Kidney (tissue), 14 donors: ENCODE measurements around the gene NPR2. TPM values are rescaled to one million over a fixed set of nuclear protein-coding genes. Genes with fewer than 3 reads are reported as not detected.

Source experiments
- DNase-seq, 5 donors: peaks; one replicate each; pipeline ENCODE4 v3.0.0-alpha.2; 2013 to 2020
- FAIRE-seq: peaks from 2 replicates; lab custom pipeline; 2012; peaks lifted over from hg19 to GRCh38; lab: Jason Lieb, UNC
- H3K27ac ChIP-seq, 2 donors: one replicate each; pipeline ENCODE4 v1.7.0; 2013; ENCODE audit warnings: low read depth in 2 of 2, low read length in 2 of 2, inconsistent platforms in 1 of 2
- H3K27me3 ChIP-seq: one replicate; pipeline ENCODE4 v1.7.1; 2013; ENCODE audit warnings: low read length, inconsistent platforms; ENCODE audit not compliant: control insufficient read depth, insufficient read depth
- H3K36me3 ChIP-seq, 3 donors: one replicate each; pipeline versions ENCODE4 v1.7.0 to v1.7.1; 2013; ENCODE audit warnings: low read length in 3 of 3, control low read depth in 1 of 3, inconsistent platforms in 1 of 3; ENCODE audit not compliant: insufficient read depth in 3 of 3, control insufficient read depth in 2 of 3
- H3K4me1 ChIP-seq, 3 donors: one replicate each; pipeline versions ENCODE4 v1.7.0 to v1.7.1; 2013; ENCODE audit warnings: low read length in 3 of 3, inconsistent platforms in 1 of 3, low read depth in 1 of 3; ENCODE audit not compliant: control insufficient read depth in 2 of 3, insufficient read depth in 2 of 3
- H3K4me3 ChIP-seq, 3 donors: one replicate each; pipeline versions ENCODE4 v1.7.0 to v1.8.1; 2013; ENCODE audit warnings: low read length in 3 of 3, control low read depth in 1 of 3, inconsistent platforms in 1 of 3
- H3K9ac ChIP-seq, 3 donors: one replicate each; pipeline versions ENCODE4 v1.7.0 to v1.7.1; 2013; ENCODE audit warnings: low read length in 3 of 3, control low read depth in 1 of 3, inconsistent platforms in 1 of 3
- H3K9me3 ChIP-seq, 3 donors: one replicate each; pipeline versions ENCODE4 v1.7.0 to v1.7.1; 2013; ENCODE audit warnings: low read length in 3 of 3, control low read depth in 1 of 3, inconsistent platforms in 1 of 3; ENCODE audit not compliant: control insufficient read depth in 2 of 3, insufficient read depth in 1 of 3
- intact Hi-C: fragments of 100-400 bp; cut with DNase I; formaldehyde crosslinking; loops from one replicate; pipeline ENCODE4 v1.11.1; 2022
- polyA plus RNA-seq: library from polyadenylated mRNA; stranded (reverse); fragments of 350-450 nt; fragmentation: Illumina TruSeq; extraction: RNeasy Lipid Tissue Mini Kit (QIAGEN cat#74804); gene quantifications from one replicate; pipeline ENCODE4 v1.2.3, GENCODE V29; 2014; ENCODE audit warnings: low read depth, low replicate concordance; ENCODE audit not compliant: insufficient read depth
- total RNA-seq: library from RNA; stranded (reverse); fragmentation: NEBNext Ultra II Directional; extraction: Animal tissue kit (Norgen Biotek cat#: 25700); gene quantifications from one replicate; pipeline ENCODE4 v1.2.1, GENCODE V29; 2021
- TF ChIP-seq, protein P1 (sequence below): IDR thresholded peaks from 3 replicates; pipeline ENCODE4 v1.5.1; 2012; ENCODE audit warnings: mild to moderate bottlenecking, moderate library complexity, borderline replicate concordance; ENCODE audit not compliant: insufficient read depth; ENCODE audit errors: extremely low read depth
- donor health status: control.
- donor health status: control.
- donor health status: control.
- donor health status: control.
- donor health status: control.
- donor health status: DM: yes; HTN: yes; CAD: no.
- donor health status: Normal renal cell carcinoma (clear cell type).

The NPR2 gene
- total and polyA plus RNA-seq, 2 donors from 2014 or later: 11.4 to 17.0 TPM

DNA sequence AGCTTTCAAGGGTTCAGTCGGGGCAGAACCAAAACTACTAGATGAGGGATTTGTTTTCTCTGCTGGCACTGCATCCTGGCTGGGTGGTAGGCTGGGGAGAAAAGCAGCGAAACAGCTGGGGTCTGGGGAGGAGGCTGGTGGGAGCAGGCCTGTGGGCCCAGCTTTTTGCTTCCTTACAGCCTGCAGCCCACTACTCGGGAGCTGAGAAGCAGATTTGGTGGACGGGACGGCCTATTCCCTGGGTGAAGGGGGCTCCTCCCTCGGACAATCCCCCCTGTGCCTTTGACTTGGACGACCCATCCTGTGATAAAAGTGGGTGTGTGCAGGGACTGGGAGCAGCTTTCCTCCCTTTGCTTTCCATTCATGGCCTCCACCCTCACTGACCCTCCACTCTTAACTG lies 9.1 kb downstream of the NPR2 start:
- Histone ChIP-seq H3K27ac (no peak overlapping the region), H3K4me1 (no peaks in the 10 kb centered on the region), H3K36me3 (peaks cover 0 to 11% (median 2%) of the 10 kb centered on the region in 3 donors), H3K4me3 (no peak overlapping the region), H3K9ac (no peak overlapping the region), H3K9me3 (no peaks in the 10 kb centered on the region), H3K27me3 (no peaks in the 10 kb centered on the region)
- FAIRE-seq (no peak), DNase-seq (no peak)
- TF ChIP-seq, protein P1, sequence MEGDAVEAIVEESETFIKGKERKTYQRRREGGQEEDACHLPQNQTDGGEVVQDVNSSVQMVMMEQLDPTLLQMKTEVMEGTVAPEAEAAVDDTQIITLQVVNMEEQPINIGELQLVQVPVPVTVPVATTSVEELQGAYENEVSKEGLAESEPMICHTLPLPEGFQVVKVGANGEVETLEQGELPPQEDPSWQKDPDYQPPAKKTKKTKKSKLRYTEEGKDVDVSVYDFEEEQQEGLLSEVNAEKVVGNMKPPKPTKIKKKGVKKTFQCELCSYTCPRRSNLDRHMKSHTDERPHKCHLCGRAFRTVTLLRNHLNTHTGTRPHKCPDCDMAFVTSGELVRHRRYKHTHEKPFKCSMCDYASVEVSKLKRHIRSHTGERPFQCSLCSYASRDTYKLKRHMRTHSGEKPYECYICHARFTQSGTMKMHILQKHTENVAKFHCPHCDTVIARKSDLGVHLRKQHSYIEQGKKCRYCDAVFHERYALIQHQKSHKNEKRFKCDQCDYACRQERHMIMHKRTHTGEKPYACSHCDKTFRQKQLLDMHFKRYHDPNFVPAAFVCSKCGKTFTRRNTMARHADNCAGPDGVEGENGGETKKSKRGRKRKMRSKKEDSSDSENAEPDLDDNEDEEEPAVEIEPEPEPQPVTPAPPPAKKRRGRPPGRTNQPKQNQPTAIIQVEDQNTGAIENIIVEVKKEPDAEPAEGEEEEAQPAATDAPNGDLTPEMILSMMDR: no peak
- intact Hi-C loops: no loop called here

DNA sequence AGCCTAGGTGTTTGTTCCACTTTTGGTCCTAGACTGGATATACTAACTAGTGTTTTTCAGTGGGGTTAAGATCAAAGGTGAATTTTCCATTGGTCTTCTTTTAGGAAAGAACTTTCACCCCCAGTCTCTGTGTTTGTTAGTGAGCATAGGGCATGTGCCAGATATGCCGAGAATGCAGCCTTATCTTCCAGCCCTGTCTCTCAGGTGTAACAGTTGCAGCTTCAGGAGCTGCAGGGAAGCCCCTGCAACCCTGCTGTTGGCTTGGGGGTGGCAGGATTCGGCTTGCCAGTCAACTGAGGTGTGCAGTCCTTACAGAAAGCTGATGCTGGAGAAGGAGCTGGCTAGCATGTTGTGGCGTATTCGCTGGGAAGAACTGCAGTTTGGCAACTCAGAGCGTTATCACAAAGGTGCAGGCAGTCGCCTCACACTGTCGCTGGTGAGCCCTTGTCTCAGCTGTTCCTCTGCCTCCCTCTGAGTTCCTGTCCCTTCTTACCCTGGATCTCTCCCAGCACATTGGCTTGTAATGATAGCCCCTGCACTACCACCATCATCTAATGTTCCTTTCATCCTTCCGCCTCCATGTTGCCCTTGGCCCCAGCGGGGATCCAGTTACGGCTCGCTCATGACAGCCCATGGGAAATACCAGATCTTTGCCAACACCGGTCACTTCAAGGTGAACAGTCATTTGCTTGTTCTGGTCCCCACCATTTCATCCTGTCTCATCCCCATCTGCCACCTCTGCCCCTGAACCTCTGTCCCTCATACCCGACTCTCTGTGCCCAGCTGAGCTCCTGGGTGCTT lies 10.1 kb downstream of the NPR2 start:
- Histone ChIP-seq H3K4me3 (no peak overlapping the region), H3K27me3 (no peaks in the 10 kb centered on the region), H3K9ac (no peak overlapping the region), H3K9me3 (no peaks in the 10 kb centered on the region), H3K36me3 (peaks cover 0 to 15% (median 2%) of the 10 kb centered on the region in 3 donors), H3K27ac (no peak overlapping the region), H3K4me1 (no peaks in the 10 kb centered on the region)
- TF ChIP-seq, protein P1: no peak
- FAIRE-seq (no peak), DNase-seq (peak in 3 of 5 donors; percentile 30 to 44 (median 40))
- intact Hi-C loops: no loop called here

DNA sequence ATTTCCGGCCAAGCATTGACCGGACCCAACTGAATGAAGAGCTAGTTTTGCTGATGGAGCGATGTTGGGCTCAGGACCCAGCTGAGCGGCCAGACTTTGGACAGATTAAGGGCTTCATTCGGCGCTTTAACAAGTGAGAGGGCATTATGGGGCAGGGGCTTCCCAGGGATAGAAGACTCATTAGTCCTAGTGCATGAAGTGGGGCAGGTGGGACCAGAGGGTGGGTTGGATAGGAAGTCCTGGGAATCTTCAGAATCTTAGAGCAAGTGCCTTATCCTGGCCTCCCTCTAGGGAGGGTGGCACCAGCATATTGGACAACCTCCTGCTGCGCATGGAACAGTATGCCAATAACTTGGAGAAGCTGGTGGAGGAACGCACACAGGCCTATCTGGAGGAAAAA lies 14.7 kb downstream of the NPR2 start:
- no peaks in the 10 kb centered on the region for H3K27me3 ChIP-seq
- no peaks in the 10 kb centered on the region for H3K9me3 ChIP-seq
- H3K27ac ChIP-seq: no peak overlapping the region
- FAIRE-seq (no peak), DNase-seq (peak in 1 of 5 donors; percentile 12)
- no peak overlapping the region for H3K4me3 ChIP-seq
- intact Hi-C loops: no loop called here
- peaks cover 2 to 24% (median 9%) of the 10 kb centered on the region in 3 donors for H3K36me3 ChIP-seq
- TF ChIP-seq, protein P1: no peak
- H3K4me1 ChIP-seq: no peaks in the 10 kb centered on the region
- H3K9ac ChIP-seq: no peak overlapping the region
